Right lobe of liver (tissue), 4 donors: Measurements from ENCODE around the gene NAV2.

Experiments used
- CTCF ChIP-seq, 4 donors: fragments of 200-600 bp in 3 of 4; fragments of 450-650 bp in 1 of 4; IDR thresholded peaks; one replicate each; pipeline versions ENCODE4 v1.5.1 to v1.8.0; 2016 to 2022; ENCODE audit warnings: antibody characterized with exemption in 4 of 4, mild to moderate bottlenecking in 2 of 4
- POLR2A ChIP-seq: fragments of 450-650 bp; IDR thresholded peaks from one replicate; pipeline ENCODE4 v1.6.1; 2017; ENCODE audit warnings: antibody characterized with exemption, mild to moderate bottlenecking
- donor health status: DM: no; HTN: no; CAD: no.
- donor health status: DM: no; HTN: no; CAD: no.
- donor health status: DM: no; HTN: yes; CAD: no.

DNA sequence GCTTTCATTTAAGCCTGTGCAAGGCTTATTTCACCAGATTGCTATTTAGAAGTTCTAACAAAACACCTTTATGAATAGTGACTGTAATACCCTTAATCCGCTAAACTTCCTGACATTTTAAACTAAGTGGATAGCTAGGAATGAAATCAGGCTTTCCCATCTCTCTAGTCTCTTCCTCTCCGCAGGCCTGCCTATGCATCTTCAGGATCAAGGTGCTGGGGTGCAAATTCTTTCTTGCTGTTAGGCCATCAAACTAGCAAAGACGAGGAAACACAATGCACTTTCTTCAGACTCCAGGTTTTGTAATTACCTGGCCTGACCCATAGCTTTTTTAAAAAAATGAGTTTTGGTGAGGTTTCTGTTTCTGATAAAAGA, 298.2 kb downstream of the NAV2 start:
- TF ChIP-seq CTCF (IDR thresholded peaks at IDR 0.05) (no peak), POLR2A (no peak)
